GM21528 (cell line): Measurements from ENCODE around the gene AMBP.
"Not testable (repeated sequence)": the region's sequence is repeated elsewhere in the genome, so short reads cannot be mapped to it uniquely, and the experiment has no call there.

Experiments
- ATAC-seq: cut with Tn5 transposase; IDR thresholded peaks from one replicate; pipeline ENCODE4 v1.9.1; 2021; ENCODE audit warnings: mild to moderate bottlenecking, moderate library complexity; ENCODE audit not compliant: unreplicated experiment, low FRiP score

AMBP gene

GRCh38 chr9:114093761-114094505 lies 15.8 kb upstream of the AMBP start:
- ATAC-seq = no peak

DNA sequence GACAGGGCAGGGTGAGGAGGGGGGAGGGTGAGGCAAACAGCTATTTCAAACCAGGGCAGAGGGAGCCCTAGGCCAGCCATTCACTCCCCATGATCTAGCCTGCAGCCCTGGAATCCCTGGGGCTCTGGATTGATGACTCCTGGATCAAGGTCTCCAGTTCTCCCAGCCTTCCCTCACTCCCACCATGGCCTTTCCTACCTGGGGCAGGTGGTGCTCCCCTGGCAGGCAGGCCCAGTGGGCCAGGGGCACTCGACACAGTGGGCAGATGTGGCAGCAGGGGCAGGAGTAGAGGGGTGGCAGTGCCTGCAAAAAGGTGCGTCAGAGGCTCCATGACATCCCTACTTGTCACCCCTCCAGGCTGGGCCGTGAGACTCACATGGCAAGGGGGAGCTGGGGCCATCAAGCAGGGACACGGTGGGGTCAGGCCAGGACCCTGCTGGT lies 15.0 kb upstream of the AMBP start:
- no peak for ATAC-seq

GRCh38 chr9:114092336-114092735 lies 14.2 kb upstream of the AMBP start:
- ATAC-seq = no peak

DNA sequence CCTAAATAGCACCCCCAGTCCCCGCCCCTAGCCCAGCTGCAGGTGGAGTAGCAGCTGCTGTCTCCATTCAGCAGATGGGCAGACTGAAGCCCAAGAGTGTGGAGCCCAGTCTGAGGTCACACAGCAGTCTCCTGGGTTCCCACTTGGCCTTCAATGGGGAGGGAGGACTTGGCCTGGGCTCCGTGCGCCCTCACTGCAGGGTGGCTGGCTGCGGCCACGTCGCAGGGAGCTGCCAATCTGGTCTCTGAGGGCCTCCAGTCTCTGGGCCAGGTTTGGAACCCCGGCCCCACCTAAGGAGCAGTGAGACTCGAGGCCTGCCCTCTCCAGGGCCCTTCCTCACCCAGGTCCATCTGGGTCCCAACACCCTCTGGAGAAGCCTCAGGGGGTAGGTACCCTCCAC lies 13.6 kb upstream of the AMBP start:
- ATAC-seq = no peak

GRCh38 chr9:114090798-114091197 lies 12.7 kb upstream of the AMBP start:
- no peak for ATAC-seq

DNA sequence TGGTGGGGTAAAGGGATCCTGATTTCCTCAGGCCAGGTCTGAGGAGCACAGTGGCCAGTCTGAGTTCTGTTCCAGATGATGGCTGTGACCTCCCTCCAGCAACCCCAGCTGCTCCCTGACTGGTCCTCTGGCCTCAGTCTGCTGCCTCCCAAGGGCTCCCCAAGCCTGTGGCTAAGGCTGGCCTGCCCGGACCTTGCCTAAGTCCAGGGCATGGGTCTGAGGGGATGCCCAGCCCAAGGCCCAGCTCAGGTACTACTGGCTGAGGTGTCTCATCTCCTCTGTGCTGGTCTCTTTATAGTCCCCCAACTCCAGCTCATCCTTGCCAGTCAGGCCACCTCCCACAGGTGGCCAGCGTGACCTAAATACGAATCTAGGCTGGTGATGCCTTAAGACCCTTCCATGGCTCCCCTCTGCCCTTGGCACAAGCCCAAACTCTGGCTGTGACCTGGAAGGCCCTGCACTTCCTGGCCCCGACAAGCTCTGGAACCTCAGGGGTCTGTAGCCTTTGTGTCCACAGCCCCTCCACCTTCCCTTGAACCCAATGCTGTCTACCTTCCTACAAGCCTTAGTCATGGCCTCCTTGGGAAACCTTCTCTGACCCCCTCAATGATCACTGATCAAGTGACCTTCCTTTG lies 11.2 kb upstream of the AMBP start:
- no peak for ATAC-seq

GRCh38 chr9:114088571-114089170 lies 10.6 kb upstream of the AMBP start:
- ATAC-seq = no peak

DNA sequence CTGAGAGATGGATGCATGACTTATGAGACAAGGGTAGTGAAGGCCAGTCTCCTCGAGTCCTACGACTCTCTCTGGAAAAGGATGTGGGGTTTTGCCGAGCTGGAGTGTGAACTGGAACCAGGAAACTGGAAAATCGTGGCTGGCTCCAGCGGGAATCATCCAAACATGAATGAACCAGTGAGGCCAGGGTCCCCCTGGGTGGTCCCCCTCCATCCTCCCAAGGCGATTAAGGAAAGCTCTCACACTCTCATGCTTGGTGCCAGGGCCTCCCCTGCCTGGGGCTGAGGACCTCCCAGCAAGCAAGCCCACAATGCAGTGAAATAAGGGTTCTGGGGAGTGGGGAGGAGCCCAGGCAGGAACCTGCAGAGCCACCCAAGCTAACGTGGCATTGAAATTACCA lies 9.6 kb upstream of the AMBP start:
- no peak for ATAC-seq

GRCh38 chr9:114086607-114087006 lies 8.5 kb upstream of the AMBP start:
- ATAC-seq = no peak

GRCh38 chr9:114086009-114086408 lies 7.9 kb upstream of the AMBP start:
- ATAC-seq = no peak

GRCh38 chr9:114085387-114085789 lies 7.3 kb upstream of the AMBP start:
- ATAC-seq = no peak

DNA sequence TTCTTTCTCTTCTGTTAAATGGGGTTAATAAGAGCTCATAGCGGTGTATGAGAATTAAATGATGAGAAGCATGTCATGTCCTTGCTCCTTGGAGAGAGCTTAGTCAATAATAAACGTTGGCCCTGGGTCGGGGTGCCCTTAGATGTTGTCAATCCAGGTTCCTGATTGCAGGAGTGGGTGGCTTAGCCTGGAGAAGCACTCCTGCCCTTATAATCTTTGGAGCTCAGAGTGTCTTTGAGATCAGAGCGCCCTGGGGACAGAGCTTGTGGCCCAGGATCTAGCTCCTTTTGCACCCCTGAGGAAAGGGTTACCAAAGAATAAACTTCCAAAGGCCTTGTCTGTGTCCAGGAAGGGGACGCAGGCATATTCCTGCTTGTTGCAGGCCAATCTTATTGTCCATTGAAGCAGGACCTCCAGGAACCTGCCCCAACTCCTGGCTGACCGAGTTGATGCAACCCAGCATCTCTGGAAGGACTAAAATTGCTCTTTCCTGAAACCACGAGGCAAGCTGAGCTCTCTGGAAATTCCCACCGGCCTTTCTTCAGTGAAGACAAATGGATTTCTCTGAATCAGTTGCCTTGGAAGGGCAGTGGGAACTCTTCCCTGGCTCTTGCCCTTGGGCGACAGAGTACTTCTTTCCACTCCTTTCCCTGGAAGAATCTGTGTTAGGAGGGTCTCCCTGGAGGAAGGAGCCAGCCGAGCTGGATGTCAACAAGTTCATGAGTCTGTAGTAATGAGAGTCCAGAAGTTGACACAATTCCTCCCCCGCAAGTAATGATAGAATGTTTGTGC lies 6.4 kb upstream of the AMBP start:
- no peak for ATAC-seq

DNA sequence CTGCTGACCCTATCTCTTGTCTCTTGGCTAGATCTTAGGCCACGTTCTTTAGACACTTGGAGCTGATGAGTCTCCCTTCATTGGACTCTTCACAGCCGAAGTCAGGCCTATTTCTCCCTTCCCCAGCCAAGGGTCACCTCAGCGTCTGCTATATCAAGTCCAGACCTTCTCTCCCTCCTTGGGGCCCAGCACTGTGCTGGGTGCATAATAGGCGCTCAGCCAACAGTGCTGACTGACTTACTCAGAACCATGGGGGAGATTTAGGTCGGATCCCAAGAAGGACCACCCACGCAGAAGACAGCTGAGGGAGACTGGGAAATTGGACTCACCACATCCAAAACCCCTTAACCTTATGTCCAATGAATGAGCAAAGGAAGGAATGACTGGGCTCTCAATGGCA lies 5.6 kb upstream of the AMBP start:
- ATAC-seq = no peak

DNA sequence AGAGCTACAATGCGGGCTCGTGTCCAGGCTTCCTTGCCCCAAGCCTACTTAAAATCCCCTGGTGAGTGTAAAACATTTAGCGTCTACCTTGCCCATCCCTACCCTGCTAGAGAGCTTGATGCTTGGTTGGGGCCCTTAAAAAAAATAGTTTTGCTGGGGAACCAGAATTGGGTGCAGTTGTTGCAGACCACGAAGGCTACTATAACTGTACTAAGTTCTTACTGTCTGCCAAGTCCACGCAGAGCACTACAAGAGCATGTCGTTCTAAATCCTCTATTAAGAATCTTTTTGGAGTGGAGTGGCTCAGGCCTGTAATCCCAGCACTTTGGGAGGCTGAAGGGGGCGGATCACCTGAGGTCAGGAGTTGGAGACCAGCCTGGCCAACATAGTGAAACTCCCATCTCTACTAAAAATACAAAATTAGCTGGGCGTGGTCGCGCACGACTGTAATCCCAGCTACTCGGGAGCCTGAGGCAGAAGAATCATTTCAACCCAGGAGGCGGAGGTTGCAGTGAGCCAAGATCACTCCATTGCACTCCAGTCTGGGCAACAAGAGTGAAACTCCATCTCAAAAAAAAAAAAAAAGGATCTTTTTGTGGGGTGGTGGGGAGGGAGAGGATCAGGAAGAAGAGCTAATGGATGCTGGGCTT lies 4.8 kb upstream of the AMBP start:
- not testable (repeated sequence) for ATAC-seq

GRCh38 chr9:114082017-114082762 lies 4.1 kb upstream of the AMBP start:
- peak; percentile 81 for ATAC-seq

GRCh38 chr9:114081441-114082016 lies 3.4 kb upstream of the AMBP start:
- no peak for ATAC-seq

DNA sequence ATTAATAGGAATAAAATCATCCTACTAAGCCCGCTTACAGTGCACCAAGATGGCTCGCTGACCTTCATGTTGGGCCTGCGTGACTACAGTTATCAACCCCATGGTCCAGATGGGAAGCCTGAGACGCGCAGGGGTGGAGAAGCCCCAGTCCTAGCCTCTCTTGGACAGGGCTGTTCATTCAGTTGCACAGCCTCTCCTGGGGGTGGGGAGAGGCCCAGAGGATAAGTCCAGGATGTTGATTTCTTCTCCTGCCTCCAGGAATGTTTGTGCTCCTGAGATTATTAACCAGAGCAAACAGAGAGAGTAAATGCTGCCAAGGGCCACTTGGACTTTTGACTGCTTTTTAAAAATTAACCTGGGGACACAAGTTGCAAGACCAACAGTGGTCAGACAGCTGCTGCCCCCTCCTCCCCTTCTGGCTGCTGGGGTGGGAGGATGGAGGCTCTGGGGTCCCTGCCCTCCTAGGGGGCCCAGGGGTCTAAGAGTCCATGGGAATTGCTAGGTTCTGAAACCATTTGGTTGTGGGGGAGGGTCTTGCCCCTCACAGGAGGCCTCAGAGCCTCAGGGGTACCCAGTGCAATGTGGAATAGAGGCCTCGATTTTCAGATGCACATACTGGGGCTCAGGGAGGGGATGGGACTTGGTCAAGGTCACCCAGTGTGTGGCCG lies 2.8 kb upstream of the AMBP start:
- ATAC-seq = no peak

GRCh38 chr9:114080195-114080772 lies 2.2 kb upstream of the AMBP start:
- ATAC-seq = no peak

GRCh38 chr9:114078781-114079156 lies 669 bp upstream of the AMBP start:
- ATAC-seq = no peak
